NCI-H1417 (cell line): ENCODE measurements around the gene AUP1.
A peak's percentile ranks its signal among the peaks of the same experiment; 100 is the strongest.

ENCODE experiments used
- DNase-seq, 3 experiments: peaks; one replicate each; lab custom pipeline; 2025; lab: John Stamatoyannopoulos, UW

Gene AUP1

DNA sequence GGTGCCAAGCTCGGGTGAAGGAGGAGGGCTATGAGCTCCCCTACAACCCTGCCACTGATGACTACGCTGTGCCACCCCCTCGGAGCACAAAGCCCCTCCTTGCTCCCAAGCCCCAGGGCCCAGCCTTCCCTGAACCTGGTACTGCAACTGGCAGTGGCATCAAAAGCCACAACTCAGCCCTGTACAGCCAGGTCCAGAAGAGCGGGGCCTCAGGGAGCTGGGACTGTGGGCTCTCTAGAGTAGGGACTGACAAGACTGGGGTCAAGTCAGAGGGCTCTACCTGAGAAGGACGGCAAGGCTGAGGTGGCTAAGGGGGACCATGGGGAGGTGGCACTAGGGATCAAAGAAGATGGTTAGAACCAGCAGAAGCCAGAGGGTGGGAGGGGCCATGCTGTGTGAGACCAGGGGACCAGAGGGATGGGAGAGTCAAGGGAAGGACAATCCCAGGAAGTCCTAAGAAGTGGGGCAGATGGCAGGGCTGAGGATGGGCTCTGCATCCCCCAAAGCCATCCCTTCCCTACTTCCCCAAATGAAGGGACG is 27.4 kb upstream of the AUP1 start:
- no peak for DNase-seq

DNA sequence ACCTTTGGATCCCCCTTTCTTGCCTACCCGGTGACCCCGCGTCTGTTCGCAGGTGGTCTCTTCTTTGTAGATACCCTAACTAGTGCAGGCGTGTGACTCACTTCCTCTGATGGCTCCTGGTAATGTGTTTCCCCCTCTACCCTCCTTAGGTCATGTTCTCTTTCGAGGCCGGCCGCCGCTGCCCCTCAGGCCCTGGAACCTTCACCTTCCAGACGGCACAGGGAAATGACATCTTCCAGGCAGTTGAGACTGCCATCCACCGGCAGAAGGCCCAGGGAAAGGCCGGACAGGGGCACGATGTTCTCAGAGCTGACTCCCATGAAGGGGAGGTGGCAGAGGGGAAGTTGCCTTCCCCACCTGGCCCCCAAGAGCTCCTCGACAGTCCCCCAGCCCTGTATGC is 26.7 kb upstream of the AUP1 start:
- DNase-seq = no peak

DNA sequence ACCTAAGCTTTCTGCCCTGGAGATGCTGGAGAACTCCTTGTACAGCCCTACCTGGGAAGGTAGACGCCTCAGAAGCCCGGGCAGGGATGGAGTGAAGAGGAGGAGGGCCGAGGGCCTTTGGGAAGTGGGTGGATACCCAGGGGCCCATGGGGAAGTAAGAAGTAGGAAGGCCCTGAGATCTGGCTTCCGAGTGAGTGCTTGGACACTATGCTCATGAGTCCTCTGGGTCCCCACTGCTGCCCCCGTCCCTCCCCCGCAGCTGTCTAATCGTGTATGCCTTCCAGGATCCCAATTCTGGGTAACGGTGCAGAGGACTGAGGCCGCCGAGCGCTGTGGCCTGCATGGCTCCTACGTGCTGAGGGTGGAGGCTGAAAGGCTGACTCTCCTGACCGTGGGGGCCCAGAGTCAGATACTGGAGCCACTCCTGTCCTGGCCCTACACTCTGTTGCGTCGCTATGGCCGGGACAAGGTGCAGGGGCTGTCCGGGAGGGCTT is 26.2 kb upstream of the AUP1 start:
- no peak for DNase-seq

GRCh38 chr2:74554820-74555531 is 25.5 kb upstream of the AUP1 start:
- DNase-seq = no peak

DNA sequence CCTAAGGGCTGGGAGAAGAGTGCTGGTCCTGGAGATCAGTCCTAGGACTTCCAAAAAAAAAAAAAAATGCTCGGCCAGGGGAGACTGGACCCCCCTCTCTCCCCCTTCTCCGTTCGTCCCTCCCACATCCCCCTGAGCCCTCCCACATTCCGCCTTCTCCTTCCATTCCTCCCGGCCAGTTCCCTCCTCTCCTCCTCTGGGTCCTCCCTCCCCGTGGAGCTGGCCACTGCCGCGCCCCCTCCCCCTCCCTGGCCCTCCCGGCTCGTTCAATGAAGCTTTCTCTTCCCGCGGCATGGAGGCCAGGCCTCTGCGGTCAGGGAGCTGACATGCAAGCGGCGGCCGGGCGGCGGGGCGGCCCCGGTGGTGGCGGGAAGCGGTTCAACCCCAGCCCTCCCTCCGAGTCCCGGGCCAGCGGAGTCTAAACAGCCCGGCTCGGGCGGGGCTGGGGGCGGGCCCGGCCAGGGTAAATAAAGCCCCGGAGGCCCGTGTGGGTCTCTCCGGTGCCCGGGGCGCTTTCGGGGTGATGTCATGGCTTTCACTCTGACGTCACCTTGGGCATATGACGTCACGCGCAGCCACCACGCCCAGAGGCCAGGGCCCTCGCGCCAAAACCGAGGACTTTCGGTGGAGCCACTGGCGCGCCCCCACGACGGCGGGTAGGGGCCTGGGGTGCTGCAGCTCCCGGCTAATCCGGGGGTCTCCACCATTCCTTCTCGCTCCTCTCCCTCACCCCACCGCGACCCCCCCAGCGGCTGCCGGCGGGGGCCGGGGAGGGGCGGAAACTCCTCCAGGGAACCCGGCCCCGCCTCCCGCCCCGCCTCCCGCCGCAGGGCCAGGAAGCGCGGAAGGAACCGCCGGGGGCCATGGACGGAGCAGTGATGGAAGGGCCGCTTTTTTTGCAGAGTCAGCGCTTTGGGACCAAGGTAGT is 24.6 kb upstream of the AUP1 start, which contains the start of the genes DOK1 and LOXL3:
Gene DOK1 (plus strand): TSS at position 829 of the 928 bp plus-strand sequence. CDS start 35 bp downstream, at position 864.
Gene LOXL3 (minus strand): TSS at position 51 of the 928 bp plus-strand sequence. CDS start 1,308 bp downstream, outside the sequence.
- DNase-seq = peak; percentile 33 to 86 (median 86)

DNA sequence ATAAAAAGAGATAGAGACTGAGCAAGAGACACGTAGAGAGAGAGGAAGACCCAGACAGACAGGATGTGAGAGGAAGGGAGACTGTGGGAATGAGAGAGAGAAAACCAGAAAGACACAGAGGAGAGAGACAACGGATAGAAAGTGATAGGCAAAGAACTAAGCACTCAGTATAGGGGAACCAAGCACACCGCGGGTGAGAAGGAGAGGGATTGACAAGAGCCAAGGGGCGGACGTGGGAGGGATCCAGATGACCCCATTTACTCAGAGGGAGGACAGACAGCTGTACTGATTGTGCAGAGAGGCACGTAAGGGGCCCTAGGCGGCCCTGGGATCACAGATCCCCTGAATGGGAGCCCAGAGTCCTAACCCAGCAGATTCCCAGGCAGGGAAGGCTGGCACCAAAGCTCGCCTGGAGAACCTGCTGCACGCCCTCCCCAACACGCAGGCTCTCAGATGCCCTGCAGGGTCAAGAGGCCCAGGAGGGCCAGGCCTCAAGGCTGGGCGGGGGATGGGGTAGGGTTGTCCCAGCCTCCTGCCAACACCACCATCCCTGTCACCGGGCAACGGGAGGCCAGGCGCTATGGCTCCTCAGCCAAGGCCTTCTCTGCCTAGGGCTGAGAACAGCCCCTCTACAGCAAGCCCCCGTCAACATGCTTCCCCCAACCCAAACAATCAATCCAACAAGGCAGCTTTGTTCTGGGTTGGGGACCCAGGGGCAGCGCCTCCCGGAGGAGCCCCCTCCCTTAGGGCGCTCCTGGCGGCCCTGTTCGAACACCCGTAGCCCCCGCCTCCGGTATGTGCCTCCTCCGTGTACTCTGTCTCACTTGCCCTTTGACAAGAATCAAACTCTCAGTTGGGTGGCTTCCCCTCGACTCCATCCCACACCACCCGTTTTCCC is 23.7 kb upstream of the AUP1 start:
- peak in 2 of 3 experiments; percentile 59 to 66 for DNase-seq

DNA sequence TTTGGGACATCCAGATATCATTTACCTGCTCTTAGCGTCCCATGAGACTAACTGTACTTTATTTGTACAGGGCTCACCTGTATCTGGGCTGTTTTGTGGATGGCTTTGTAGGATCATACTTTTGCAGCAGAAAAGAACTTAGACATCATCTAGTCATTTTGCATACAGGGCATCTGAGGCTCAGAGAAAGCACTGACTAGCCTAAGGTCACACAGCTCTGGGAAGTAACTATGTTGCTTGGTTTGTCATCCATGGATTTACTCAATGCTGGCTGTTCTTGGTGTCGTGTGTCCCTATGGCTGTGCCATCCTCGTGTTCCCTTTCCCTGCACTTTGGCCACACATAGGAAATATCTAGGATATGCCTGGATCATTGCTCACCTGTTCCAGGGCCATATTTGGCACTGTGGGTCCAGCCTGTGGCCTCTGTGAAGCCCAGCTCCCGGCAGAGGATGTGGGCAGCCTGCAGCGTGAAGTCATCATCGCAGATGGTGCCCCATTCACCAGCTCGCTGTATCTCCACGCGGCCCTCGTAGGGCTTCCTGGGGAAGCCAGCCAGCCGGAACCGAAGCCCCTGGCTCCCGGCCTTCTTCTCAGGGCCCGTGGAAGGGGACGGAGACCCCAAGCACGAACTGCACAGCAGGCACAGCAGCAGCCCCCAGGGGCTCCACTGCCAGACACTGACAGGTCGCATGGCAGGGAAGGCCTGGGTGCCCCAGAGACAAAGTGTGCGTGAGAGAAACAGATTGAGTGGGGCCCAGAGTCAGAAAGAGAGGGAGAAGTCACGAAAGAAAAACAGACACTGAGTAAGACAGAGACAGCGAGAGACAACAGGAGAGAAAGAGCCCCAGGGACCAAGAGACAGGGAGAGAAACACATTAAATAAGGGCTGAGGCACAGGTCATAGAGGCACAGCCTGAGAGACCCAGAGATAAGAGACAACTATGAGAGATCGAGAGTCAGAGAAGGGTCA is 22.7 kb upstream of the AUP1 start:
- DNase-seq = no peak

DNA sequence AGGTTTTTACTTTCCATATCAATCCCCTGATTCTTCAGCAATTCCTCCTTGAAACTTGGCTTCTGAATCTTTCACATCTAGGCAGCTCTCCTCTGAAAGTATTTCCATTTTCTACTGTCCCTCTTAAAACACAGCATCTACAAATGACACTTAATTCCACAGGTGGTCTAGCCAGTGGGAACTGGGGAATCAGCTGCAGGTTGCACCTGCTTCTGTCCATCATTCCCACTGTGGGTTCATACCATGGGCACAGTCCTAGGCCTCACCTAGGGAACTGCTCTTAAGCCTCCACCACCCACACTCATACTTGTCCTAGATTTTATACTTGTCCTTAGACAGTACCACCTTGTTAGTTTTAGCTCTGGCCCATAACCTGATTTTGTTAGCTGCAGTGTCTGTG is 22.0 kb upstream of the AUP1 start:
- no peak for DNase-seq

- no peak for DNase-seq
These were observed 20.7 kb upstream of the AUP1 start for GRCh38 chr2:74550231-74550630.

DNA sequence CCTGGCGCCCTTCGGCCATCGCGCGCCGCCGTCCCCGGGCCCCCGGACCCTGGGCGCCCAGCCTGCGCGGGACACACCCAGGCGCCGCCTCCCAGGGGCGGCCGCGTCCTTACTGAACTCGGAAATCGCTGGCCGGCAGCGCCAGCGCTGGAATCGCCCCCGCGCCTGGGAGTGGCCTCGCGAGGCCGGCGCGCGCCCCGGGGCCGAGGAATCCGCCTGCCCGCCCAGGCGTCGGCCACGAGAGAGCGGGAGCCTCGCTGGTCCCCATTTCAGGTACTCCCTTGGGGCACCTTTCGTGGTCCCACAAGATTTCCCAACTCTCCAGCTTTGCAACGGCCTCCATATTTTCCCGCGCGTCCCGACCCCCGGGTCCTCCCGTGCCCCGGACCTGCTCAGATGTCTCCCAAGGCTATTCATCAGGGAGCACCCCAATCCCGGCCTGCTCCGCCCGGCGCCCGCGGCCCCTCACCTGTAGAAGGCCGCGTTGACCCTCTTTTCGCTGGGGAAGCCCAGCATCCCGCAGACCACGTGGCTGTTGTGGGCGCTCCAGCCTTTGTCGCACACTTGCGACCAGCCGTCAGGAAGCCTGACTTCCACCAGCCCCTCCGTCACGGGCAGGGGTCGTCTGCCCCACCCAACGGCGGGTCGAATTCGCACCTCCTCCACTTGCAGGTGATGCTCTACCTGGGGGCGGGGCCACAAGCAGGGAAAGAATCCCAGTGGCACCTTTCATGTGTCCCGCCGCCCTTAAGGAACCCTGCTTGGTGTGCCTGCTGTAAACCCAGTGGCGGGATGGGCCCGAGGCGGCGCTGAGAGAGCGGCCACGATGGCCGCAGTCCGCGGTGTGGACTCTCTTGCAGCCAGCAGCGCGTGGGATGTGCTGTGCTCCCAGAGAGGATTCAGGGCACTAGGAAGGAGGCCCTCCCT is 19.7 kb upstream of the AUP1 start:
- peak; percentile 41 to 87 (median 85) for DNase-seq

- peak in 2 of 3 experiments; percentile 22 to 87 for DNase-seq
These were observed 18.9 kb upstream of the AUP1 start for GRCh38 chr2:74548285-74548899.

- no peak for DNase-seq
These were observed 16.5 kb upstream of the AUP1 start for GRCh38 chr2:74546004-74546403.

DNA sequence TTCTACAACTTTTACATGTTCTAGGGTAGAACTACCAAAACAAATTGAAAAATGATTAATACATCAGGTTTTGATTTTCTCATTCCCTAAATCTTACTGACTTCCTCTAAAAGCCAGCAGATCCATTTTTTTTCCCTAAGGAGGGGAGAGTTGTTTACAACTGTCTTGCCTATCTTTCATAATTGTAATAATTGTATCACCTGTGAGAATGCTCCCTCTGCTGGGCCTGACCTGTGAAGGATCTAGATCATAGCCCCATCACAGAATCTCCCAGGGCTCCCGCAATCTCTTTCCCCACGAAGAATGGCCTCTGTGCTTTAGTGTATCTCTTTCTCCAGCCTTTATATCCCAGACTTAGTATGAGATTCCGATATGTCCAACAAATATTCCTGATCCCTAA is 15.1 kb upstream of the AUP1 start:
- peak in 2 of 3 experiments; percentile 10 to 47 for DNase-seq

DNA sequence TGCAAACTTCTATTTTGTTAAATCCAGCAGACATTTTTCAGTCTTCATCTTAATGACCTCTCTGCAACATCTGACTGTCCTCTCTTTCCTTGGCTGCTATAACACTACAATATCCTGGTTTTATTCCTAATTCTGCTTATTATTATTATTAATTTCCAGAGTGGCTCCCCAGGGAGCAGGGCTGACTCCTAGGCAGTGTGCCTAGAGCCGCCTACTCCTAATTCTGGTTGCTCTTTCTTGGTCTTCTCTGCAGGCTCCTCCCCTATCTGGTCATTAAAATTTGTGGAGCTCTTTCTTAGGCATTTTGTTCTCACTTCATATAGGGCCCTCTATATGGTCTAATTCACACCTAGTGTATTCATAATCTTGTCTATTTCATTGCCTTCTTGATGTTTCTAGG is 13.5 kb upstream of the AUP1 start:
- DNase-seq = no peak

GRCh38 chr2:74540291-74540690 is 10.8 kb upstream of the AUP1 start:
- no peak for DNase-seq

DNA sequence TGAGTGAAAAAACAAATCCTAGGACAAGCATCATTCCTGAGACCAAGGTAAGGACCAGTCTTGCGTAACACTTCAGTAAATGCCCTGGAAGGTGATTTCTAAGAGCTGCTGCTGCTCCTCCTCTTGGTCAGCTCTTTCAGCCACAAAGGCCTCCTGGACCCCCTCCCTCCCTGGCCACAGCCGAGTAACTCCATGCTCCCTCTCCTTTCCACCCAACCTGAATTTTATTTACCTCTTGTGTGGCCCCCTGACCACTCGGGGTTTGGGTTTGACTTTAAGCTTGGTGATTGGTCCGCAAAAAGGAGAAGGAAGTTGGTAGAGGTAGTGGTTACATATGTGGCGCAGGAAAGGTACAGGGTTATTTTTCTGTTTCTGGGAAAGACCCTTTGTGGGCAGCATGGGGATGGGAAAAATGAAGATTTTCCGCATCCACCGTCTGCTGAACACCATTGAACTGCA is 9.4 kb upstream of the AUP1 start:
- no peak for DNase-seq

- no peak for DNase-seq
These were observed 7.6 kb upstream of the AUP1 start for GRCh38 chr2:74537140-74537539.

DNA sequence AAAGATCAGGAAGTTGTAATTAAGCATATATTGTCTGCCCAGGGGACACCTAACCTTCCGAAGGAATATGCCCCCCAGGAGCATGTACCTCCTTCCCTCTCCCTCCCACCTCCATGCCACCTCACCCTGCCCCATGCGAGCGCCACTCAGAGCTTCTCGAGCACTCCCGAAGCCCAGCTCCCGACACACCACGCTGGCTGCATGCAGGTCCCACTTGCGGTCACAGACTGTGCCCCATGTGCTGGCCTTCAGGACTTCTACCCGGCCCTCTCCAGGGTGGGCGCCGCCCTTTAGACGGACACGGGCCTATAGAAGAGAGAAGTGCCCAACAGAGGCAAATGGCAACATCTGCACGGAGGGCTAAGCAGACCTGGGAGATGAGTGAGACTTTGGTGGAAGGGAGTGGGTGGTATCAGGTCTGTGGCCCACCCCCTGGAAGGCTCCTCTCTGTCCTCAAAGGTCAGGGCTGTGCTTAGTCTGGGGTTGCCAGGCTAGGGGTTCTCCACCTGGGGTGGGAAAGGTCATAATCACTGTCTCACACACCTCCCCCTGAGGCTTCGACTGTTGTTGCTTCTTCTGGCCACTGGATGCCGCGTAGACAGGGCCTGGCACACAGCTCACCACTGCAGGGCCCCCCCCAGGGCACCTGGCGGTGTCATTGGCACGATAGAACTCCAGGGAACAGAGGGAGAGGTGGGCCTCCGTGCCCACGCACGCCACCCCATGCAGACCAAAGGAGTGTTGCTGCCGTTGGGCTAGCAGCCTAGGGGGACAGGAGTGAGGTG is 6.9 kb upstream of the AUP1 start:
- no peak for DNase-seq
